ENCODE measurements around the gene HPS5. TPM values are rescaled to one million over a fixed set of nuclear protein-coding genes. Genes with fewer than 3 reads are reported as not detected.

HPS5 gene
- total and polyA plus RNA-seq, 2 donors (not counting 3 experiments of a cell fraction or from before 2014, with no cell fraction given): 4.7 to 14.1 TPM

DNA sequence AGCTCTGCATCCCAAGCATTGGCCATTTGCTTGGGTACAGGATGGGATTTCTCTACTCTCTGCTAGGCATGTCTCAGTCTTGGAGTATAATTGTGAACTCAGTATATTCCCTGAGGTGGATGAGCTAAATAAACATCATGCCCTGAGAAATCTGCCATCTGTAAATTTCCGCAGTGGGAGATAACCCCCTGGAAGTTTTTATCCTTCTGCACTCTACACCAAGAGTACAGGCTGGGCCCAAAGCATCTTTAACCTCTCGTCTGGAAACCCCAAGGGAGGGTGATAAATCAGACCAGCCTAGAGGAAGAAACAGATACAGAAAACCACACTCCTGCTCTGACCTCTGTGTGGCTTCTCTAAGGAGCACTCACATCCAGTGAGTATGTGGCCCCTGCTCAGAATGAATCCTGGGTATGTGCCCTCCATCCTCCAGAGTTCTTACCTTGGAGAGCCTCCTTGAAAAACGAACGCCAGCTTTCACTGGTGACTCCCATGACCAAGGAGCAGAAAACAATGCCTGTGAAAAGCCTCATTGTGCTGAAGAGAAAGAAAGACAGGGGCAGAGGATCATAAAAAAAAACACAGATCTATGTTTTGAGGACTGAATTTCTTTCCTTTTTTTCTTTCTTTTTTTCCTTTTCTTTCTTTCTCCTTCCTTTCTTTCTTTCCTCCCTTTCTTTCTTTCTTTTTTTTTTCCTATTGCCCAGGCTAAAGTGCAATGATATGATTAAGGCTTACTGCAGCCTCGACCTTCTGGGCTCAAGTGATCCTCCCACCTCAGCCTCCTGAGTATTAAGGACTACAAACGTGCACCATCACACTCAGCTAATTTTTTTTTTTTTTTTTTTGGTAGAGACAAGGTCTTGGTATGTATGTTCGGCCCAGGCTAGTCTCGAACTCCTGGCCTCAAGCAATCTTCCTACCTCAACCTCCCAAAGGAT is 86.3 kb downstream of the HPS5 start:
- TF ChIP-seq MYC (IDR thresholded peaks at IDR 0.05; ENCODE audit: low read depth, low read length): no peak
- TF ChIP-seq, protein P1, sequence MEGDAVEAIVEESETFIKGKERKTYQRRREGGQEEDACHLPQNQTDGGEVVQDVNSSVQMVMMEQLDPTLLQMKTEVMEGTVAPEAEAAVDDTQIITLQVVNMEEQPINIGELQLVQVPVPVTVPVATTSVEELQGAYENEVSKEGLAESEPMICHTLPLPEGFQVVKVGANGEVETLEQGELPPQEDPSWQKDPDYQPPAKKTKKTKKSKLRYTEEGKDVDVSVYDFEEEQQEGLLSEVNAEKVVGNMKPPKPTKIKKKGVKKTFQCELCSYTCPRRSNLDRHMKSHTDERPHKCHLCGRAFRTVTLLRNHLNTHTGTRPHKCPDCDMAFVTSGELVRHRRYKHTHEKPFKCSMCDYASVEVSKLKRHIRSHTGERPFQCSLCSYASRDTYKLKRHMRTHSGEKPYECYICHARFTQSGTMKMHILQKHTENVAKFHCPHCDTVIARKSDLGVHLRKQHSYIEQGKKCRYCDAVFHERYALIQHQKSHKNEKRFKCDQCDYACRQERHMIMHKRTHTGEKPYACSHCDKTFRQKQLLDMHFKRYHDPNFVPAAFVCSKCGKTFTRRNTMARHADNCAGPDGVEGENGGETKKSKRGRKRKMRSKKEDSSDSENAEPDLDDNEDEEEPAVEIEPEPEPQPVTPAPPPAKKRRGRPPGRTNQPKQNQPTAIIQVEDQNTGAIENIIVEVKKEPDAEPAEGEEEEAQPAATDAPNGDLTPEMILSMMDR (IDR thresholded peaks at IDR 0.05; ENCODE audit: extremely low read depth in 1 of 2, insufficient read depth in 1 of 2, low read depth in 1 of 2, low read length in 2 of 2): no peak
- no peak for TF ChIP-seq POLR2AphosphoS5 (IDR thresholded peaks at IDR 0.05; ENCODE audit: insufficient read depth, low read depth, low read length)
- no peak for TF ChIP-seq GATA2 (IDR thresholded peaks at IDR 0.05; ENCODE audit: insufficient read depth, insufficient read length, low read depth, low read length)
- TF ChIP-seq, protein P2, sequence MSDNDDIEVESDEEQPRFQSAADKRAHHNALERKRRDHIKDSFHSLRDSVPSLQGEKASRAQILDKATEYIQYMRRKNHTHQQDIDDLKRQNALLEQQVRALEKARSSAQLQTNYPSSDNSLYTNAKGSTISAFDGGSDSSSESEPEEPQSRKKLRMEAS (IDR thresholded peaks at IDR 0.05; ENCODE audit: insufficient read depth, insufficient read length): no peak
- no peak for TF ChIP-seq EZH2 (IDR thresholded peaks at IDR 0.05; ENCODE audit: borderline replicate concordance, low read depth, low read length, severe bottlenecking)
- TF ChIP-seq POLR2A (IDR thresholded peaks at IDR 0.05; ENCODE audit: low read depth, low read length): no peak
- TF ChIP-seq JUN (IDR thresholded peaks at IDR 0.05; ENCODE audit: borderline replicate concordance, insufficient read depth, insufficient read length, low read depth): no peak
- no peak for TF ChIP-seq FOS (IDR thresholded peaks at IDR 0.05; ENCODE audit: borderline replicate concordance, insufficient read depth, low read length)
- dilution Hi-C loops (cut with MboI; ENCODE audit: extremely low pct_ligation_motif_present, low sequenced_read_pairs): no loop called here

More for the DNA sequence above, 86.3 kb downstream of the HPS5 start:
- no TSS peak for BruUV-seq (replicated peaks)
- Histone ChIP-seq H3K9ac (replicated peaks; ENCODE audit: extremely low read depth, insufficient read depth, low read length) (no peak overlapping the region), H3K79me2 (ENCODE audit: control insufficient read depth, insufficient read depth, low read length) (no peaks in the 10 kb centered on the region), H3K4me3 (replicated peaks in 1 of 3; ENCODE audit: insufficient read depth in 1 of 3, low read depth in 1 of 3, low read length in 3 of 3) (no peak overlapping the region), H3K9me3 (replicated peaks; ENCODE audit: control insufficient read depth, insufficient read depth, low read length) (no peaks in the 10 kb centered on the region), H3K4me2 (ENCODE audit: insufficient read depth, low read length) (no peak overlapping the region), H3K4me1 (ENCODE audit: control insufficient read depth, extremely low read depth, insufficient read depth, low read length) (no peaks in the 10 kb centered on the region), H3K27ac (ENCODE audit: insufficient read depth, low read depth, low read length) (no peak overlapping the region), H3K9me1 (replicated peaks; ENCODE audit: control insufficient read depth, extremely low read depth, insufficient read depth, low read length) (no peaks in the 10 kb centered on the region), H4K20me1 (replicated peaks; ENCODE audit: control insufficient read depth, extremely low read depth, insufficient read depth, low read length) (no peaks in the 10 kb centered on the region), H3K36me3 (ENCODE audit: control insufficient read depth in 2 of 2, extremely low read depth in 1 of 2, insufficient read depth in 2 of 2, low read length in 2 of 2) (no peaks in the 10 kb centered on the region), H3K27me3 (ENCODE audit: control insufficient read depth in 2 of 2, insufficient read depth in 2 of 2, low read length in 2 of 2) (peaks cover 12% of the 10 kb centered on the region in 2 experiments), H2AFZ (ENCODE audit: low read depth, low read length) (no peak overlapping the region)
- no peak for FAIRE-seq
- POLR2A ChIA-PET: no interaction called here
- no peak for DNase-seq (ENCODE audit: low read depth, low spot score)
- intact Hi-C loops (cut with micrococcal nuclease): no loop called here
- CTCF ChIA-PET: interaction anchor here (3.0 kb wide), 1 partner anchor 8 kb away, joined by 12 read pairs; no protein-coding TSS in a partner anchor

Data from endothelial cell of umbilical vein (primary cell).